GM12892 (cell line): ENCODE data around the gene SUPT3H.

Source experiments
- POLR2A ChIP-seq: IDR thresholded peaks from 2 replicates; pipeline ENCODE4 v1.6.1; 2011; ENCODE audit warnings: low read depth, low read length, control low read depth
- TAF1 ChIP-seq: IDR thresholded peaks from 2 replicates; pipeline ENCODE4 v1.6.1; 2011; ENCODE audit warnings: low read depth, mild to moderate bottlenecking, control low read depth, low read length, borderline replicate concordance

DNA sequence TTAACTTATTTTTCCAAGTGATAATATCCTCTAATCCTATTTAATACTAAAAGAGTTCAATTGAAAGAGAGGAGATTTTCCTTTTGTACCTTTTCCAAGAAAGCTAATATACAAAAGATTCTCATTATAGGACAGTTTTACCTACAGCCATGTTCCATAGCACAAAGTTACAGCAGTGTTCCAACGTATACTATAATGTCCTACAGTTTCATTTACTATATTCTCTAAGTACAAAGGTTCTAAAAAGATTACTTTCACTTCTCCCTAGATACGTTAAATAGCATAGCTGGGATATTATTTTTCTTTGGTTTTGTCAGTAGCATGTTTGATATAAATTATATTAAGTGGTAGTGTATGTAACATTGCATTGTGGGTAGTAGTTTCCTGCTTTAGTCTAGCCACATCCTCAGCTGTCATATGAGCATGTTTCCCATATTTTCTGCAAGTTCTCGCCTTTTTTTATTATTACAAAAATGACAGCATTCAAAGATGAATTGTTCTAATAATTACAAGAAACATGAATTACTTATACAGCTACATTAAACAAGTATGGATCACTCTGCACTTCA lies 54.0 kb downstream of the SUPT3H start:
- TF ChIP-seq TAF1 (no peak), POLR2A (no peak)
